ENCODE results near the gene SGSH. TPM values are rescaled to one million over a fixed set of nuclear protein-coding genes. Genes with fewer than 3 reads are reported as not detected.
A peak's percentile ranks its signal among the peaks of the same experiment; 100 is the strongest.

SGSH gene
- total and polyA plus RNA-seq, 2 experiments from 2014 or later: 16.0 to 59.6 TPM

DNA sequence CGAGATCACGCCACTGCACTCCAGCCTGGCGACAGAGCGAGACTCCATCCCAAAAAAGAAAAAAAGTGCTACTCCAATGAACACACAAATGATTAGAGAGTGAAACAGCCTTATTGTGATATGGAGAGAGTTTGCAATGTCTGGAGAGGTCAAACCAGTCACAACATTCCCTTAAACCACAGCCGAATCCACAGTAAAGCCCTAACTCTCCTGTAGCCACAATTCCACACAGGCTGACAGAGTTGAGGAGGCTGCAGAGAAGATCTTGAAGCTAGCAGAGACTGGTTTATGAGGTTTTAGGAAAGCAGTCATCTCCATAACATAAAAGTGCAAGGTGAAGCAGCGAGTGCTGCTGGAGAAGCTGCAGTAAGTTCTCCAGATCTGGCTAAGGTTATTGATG is 47.3 kb upstream of the SGSH start:
- Histone ChIP-seq H2AFZ (no peak overlapping the region), H3K4me3 (no peak overlapping the region), H3K4me2 (no peak overlapping the region), H3K9me2 (replicated peaks; ENCODE audit: insufficient read depth) (no peaks in the 10 kb centered on the region), H3K79me2 (no peaks in the 10 kb centered on the region), H3K36me3 (replicated peaks; ENCODE audit: insufficient read depth, low read depth) (no peaks in the 10 kb centered on the region), H4K20me1 (ENCODE audit: insufficient read depth, poor library complexity, severe bottlenecking) (peaks cover 2% of the 10 kb centered on the region), H3K27me3 (no peaks in the 10 kb centered on the region), H3K9me3 (ENCODE audit: low read depth) (no peaks in the 10 kb centered on the region), H3K27ac (no peak overlapping the region), H3K4me1 (ENCODE audit: insufficient read depth) (peaks cover 14% of the 10 kb centered on the region)
- TF ChIP-seq EZH2 (IDR thresholded peaks at IDR 0.05; ENCODE audit: borderline replicate concordance) (no peak), EZH2phosphoT487 (IDR thresholded peaks at IDR 0.05; ENCODE audit: low read depth, severe bottlenecking, unreplicated experiment) (no peak)
- TF ChIP-seq, protein P1, sequence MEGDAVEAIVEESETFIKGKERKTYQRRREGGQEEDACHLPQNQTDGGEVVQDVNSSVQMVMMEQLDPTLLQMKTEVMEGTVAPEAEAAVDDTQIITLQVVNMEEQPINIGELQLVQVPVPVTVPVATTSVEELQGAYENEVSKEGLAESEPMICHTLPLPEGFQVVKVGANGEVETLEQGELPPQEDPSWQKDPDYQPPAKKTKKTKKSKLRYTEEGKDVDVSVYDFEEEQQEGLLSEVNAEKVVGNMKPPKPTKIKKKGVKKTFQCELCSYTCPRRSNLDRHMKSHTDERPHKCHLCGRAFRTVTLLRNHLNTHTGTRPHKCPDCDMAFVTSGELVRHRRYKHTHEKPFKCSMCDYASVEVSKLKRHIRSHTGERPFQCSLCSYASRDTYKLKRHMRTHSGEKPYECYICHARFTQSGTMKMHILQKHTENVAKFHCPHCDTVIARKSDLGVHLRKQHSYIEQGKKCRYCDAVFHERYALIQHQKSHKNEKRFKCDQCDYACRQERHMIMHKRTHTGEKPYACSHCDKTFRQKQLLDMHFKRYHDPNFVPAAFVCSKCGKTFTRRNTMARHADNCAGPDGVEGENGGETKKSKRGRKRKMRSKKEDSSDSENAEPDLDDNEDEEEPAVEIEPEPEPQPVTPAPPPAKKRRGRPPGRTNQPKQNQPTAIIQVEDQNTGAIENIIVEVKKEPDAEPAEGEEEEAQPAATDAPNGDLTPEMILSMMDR (IDR thresholded peaks at IDR 0.05; ENCODE audit: poor library complexity): no peak
- WGBS (ENCODE audit: low lambda C conversion rate, missing lambda C conversion rate): over 99% methylated on average over 6 of the region's 6 CpGs
- no peak for DNase-seq (ENCODE audit: low spot score)

DNA sequence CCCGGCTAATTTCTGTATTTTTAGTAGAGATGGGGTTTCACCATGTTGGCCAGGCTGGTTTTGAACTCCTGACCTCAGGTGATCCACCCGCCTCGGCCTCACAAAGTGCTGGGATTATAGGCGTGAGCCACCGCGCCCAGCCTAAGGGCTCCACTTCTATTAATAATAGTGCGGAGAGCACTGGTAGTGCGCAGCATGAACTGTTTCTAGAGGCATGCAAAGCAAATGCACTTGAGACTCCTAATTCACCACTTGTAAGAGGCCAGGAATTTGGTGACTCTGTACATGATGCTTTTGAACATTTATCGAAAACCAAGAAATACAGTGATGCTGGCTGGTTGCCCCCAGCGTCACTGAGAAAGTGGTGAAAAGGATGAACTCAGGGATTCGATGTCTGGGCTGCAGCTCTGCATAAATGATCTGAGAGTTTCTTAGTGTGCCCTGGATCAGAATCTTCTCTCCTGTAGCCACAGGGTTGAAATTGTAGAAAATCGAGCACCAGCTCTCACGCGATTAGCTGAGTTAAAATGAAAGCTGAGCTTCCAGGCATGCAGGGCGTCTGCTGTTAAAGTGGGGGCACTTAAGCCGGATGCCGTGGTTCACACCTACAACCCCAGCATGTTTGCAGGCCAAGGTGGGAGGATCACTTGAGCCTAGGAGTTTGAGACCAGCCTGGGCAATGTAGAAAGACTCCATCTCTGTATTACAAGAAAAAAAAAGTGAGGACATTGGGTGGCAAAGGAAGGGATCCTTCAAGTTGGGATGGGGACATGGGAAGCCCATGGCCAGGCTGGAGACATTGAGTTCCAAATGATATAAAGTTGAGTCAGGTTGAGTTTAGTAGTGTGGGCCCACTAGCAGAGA is 45.3 kb upstream of the SGSH start:
- Histone ChIP-seq H3K4me3 (no peak overlapping the region), H3K9me2 (replicated peaks; ENCODE audit: insufficient read depth) (no peaks in the 10 kb centered on the region), H3K9me3 (ENCODE audit: low read depth) (no peaks in the 10 kb centered on the region), H3K79me2 (peaks cover 5% of the 10 kb centered on the region), H3K27ac (no peak overlapping the region), H2AFZ (no peak overlapping the region), H3K27me3 (no peaks in the 10 kb centered on the region), H4K20me1 (ENCODE audit: insufficient read depth, poor library complexity, severe bottlenecking) (peaks cover 2% of the 10 kb centered on the region), H3K36me3 (replicated peaks; ENCODE audit: insufficient read depth, low read depth) (no peaks in the 10 kb centered on the region), H3K4me1 (ENCODE audit: insufficient read depth) (peaks cover 23% of the 10 kb centered on the region), H3K4me2 (no peak overlapping the region)
- no peak for DNase-seq (ENCODE audit: low spot score)
- TF ChIP-seq, protein P1 (IDR thresholded peaks at IDR 0.05; ENCODE audit: poor library complexity): no peak
- TF ChIP-seq EZH2 (IDR thresholded peaks at IDR 0.05; ENCODE audit: borderline replicate concordance) (no peak), EZH2phosphoT487 (IDR thresholded peaks at IDR 0.05; ENCODE audit: low read depth, severe bottlenecking, unreplicated experiment) (no peak)
- 98% methylated on average over 17 of the region's 17 CpGs for WGBS (ENCODE audit: low lambda C conversion rate, missing lambda C conversion rate)

DNA sequence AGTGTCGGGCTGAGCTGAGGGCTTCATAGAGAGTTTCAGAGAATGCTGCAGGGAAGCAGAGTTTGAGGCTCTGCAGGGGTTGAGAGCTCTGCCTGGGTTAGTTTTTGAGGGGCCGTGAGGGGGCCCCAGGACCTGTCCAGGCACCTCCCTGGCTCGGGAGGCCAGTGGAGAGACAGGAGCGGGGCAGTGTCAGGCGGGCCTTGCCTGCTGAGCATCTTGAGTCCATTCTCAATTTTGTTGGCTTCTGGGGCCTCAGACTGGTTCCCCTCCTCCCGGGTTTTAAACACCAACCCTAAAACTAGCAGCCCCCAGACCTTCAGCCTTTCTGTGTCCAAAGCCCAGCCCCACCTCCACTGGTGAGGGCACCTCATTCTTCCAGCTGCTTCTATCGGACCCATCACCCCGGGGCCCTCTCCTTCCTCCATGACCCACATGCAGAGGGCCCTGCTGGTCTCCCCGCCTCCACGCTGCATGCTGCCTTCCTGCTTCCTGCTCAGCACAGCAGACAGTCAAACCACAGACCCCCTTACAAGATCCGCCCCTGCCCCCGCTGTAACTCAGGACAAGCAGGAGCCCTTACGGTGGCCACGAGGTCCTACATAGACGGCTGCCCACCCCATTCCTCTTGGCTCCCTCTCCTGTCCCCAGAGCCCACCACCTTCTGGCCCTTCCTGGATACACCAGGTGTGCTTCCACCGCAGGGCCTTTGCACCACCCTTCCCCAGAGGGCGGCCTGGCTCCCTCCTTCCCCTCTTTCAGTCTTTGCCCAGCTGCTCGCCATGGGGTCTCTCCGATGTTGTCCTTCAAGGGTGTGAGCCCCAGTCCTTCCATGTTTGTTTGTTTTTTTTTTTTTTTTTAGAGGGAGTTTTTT is 44.3 kb upstream of the SGSH start:
- TF ChIP-seq, protein P1 (IDR thresholded peaks at IDR 0.05; ENCODE audit: poor library complexity): no peak
- no peak for TF ChIP-seq EZH2 (IDR thresholded peaks at IDR 0.05; ENCODE audit: borderline replicate concordance)
- TF ChIP-seq EZH2phosphoT487 (IDR thresholded peaks at IDR 0.05; ENCODE audit: low read depth, severe bottlenecking, unreplicated experiment): no peak
- H3K4me1 ChIP-seq (ENCODE audit: insufficient read depth): peaks cover 27% of the 10 kb centered on the region
- H3K9me2 ChIP-seq (replicated peaks; ENCODE audit: insufficient read depth): no peaks in the 10 kb centered on the region
- no peaks in the 10 kb centered on the region for H3K27me3 ChIP-seq
- peaks cover 2% of the 10 kb centered on the region for H4K20me1 ChIP-seq (ENCODE audit: insufficient read depth, poor library complexity, severe bottlenecking)
- H3K79me2 ChIP-seq: peaks cover 5% of the 10 kb centered on the region
- H3K27ac ChIP-seq: no peak overlapping the region
- H3K4me3 ChIP-seq: no peak overlapping the region
- no peak for DNase-seq (ENCODE audit: low spot score)
- H3K4me2 ChIP-seq: peak overlapping the region; percentile 98
- no peaks in the 10 kb centered on the region for H3K9me3 ChIP-seq (ENCODE audit: low read depth)
- H3K36me3 ChIP-seq (replicated peaks; ENCODE audit: insufficient read depth, low read depth): no peaks in the 10 kb centered on the region
- no peak overlapping the region for H2AFZ ChIP-seq
- 95% methylated on average over 19 of the region's 19 CpGs for WGBS (ENCODE audit: low lambda C conversion rate, missing lambda C conversion rate)

Measured in hepatocyte (in vitro differentiated cells).